Testis (tissue), 3 donors: ENCODE measurements around the gene RET. TPM values are rescaled to one million over a fixed set of nuclear protein-coding genes. Genes with fewer than 3 reads are reported as not detected.

Source experiments
- DNase-seq: peaks from one replicate; pipeline ENCODE4 v3.0.0-alpha.2; 2019
- H3K27ac ChIP-seq, 2 donors: fragments of 200-600 bp; sonication (generic); one replicate each; pipeline ENCODE4 v1.5.1; 2019
- H3K27me3 ChIP-seq: fragments of 200-600 bp; sonication (generic); one replicate; pipeline ENCODE4 v1.5.1; 2019
- H3K36me3 ChIP-seq: fragments of 200-600 bp; sonication (generic); one replicate; pipeline ENCODE4 v1.5.1; 2017; ENCODE audit warnings: low read depth; ENCODE audit errors: missing control alignments
- H3K4me1 ChIP-seq: fragments of 200-600 bp; sonication (generic); one replicate; pipeline ENCODE4 v1.5.1; 2019
- H3K4me3 ChIP-seq, 2 donors: fragments of 200-600 bp; sonication (generic); one replicate each; pipeline ENCODE4 v1.5.1; 2017 to 2019
- H3K9me3 ChIP-seq: fragments of 200-600 bp; sonication (generic); one replicate; pipeline ENCODE4 v1.5.1; 2017
- CTCF ChIP-seq, 3 experiments: fragments of 450-650 bp in 2 of 3; fragments of 200-600 bp in 1 of 3; sonication (generic) in 1 of 3; IDR thresholded peaks; one replicate each; pipeline ENCODE4 v1.5.1; 2016 to 2019; ENCODE audit warnings: antibody characterized with exemption in 3 of 3, mild to moderate bottlenecking in 2 of 3, moderate library complexity in 1 of 3
- POLR2A ChIP-seq: fragments of 450-650 bp; IDR thresholded peaks from one replicate; pipeline ENCODE4 v1.6.1; 2017; ENCODE audit warnings: antibody characterized with exemption, mild to moderate bottlenecking, moderate library complexity
- WGBS, 2 donors: methylation state at CpG; one replicate each; pipeline ENCODE4 v1.1.5; 2018; 5-methylcytosine and 5-hydroxymethylcytosine counted together
- intact Hi-C: fragments of 100-400 bp; cut with DNase I; formaldehyde crosslinking; loops from one replicate; pipeline ENCODE4 v1.15.1; 2023; ENCODE audit warnings: low total_unique reads
- polyA plus RNA-seq: library from polyadenylated mRNA; stranded (reverse); fragments of 350-450 nt; fragmentation: Illumina TruSeq; extraction: RNeasy Lipid Tissue Mini Kit (QIAGEN cat#74804); gene quantifications from one replicate; pipeline ENCODE4 v1.2.3, GENCODE V29; 2014; ENCODE audit warnings: low read depth, low replicate concordance; ENCODE audit not compliant: insufficient read depth
- total RNA-seq, 2 donors: library from RNA; depleted of rRNA; stranded (reverse); fragments of >200 nt; gene quantifications; one replicate each; pipeline ENCODE4 v1.2.3, GENCODE V29; 2016

RET gene
- total and polyA plus RNA-seq, 3 donors from 2014 or later = 5.1 to 9.5 (median 7.3) TPM

- Histone ChIP-seq H3K4me1 (no peaks in the 10 kb centered on the region), H3K36me3 (no peaks in the 10 kb centered on the region), H3K9me3 (no peaks in the 10 kb centered on the region), H3K27me3 (no peaks in the 10 kb centered on the region), H3K27ac (no peak overlapping the region), H3K4me3 (no peak overlapping the region)
- no peak for TF ChIP-seq CTCF (IDR thresholded peaks at IDR 0.05)
- TF ChIP-seq POLR2A = no peak
- intact Hi-C loops = no loop called here
- 39 to 69% methylated on average over 3 to 14 of the region's 14 CpGs for WGBS, 2 donors
- DNase-seq = no peak
These were observed 1.5 kb downstream of the RET start for GRCh38 chr10:43078175-43078985.

DNA sequence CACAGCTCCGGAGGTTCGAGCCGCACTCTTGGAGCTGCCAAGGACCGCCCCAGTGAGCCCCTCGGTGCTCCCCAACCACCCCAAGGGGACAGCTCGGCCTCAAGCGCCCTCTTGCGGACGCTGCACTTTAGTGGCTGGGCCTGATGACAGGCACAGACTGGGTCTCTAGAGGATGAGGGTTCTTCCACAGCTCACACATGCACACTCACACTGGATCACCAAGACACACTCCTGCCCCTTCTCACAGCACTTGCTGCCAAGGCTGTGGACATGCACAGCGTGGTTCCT is 2.1 kb downstream of the RET start:
- Histone ChIP-seq H3K36me3 (no peaks in the 10 kb centered on the region), H3K27ac (no peak overlapping the region), H3K27me3 (no peaks in the 10 kb centered on the region), H3K9me3 (no peaks in the 10 kb centered on the region), H3K4me1 (no peaks in the 10 kb centered on the region), H3K4me3 (no peak overlapping the region)
- WGBS, 2 donors = 57% methylated on average over 10 of the region's 10 CpGs; no CpG with 5 or more reads in 1 of the 2 donors
- intact Hi-C loops = no loop called here
- peak in 2 of 3 experiments; percentile 32 to 43 for TF ChIP-seq CTCF (IDR thresholded peaks at IDR 0.05)
- no peak for TF ChIP-seq POLR2A
- peak; percentile 48 for DNase-seq

GRCh38 chr10:43079856-43080255 is 3.0 kb downstream of the RET start:
- DNase-seq = no peak
- WGBS, 2 donors = 68 to 82% methylated on average over 3 of the region's 3 CpGs

GRCh38 chr10:43082087-43082486 is 5.2 kb downstream of the RET start:
- Histone ChIP-seq H3K9me3 (no peaks in the 10 kb centered on the region), H3K36me3 (no peaks in the 10 kb centered on the region), H3K4me3 (no peak overlapping the region), H3K4me1 (no peaks in the 10 kb centered on the region), H3K27me3 (no peaks in the 10 kb centered on the region), H3K27ac (no peak overlapping the region)
- intact Hi-C loops = no loop called here
- WGBS, 2 donors = 80% methylated on average over 3 of the region's 4 CpGs; no CpG with 5 or more reads in 1 of the 2 donors
- no peak for DNase-seq
- TF ChIP-seq CTCF (IDR thresholded peaks at IDR 0.05) (no peak), POLR2A (no peak)

More at GRCh38 chr10:43079856-43080255, 3.0 kb downstream of the RET start:
- intact Hi-C loops = no loop called here
- no peak for TF ChIP-seq POLR2A
- no peaks in the 10 kb centered on the region for H3K27me3 ChIP-seq
- no peaks in the 10 kb centered on the region for H3K9me3 ChIP-seq
- no peaks in the 10 kb centered on the region for H3K4me1 ChIP-seq
- H3K27ac ChIP-seq = no peak overlapping the region
- no peak overlapping the region for H3K4me3 ChIP-seq
- no peaks in the 10 kb centered on the region for H3K36me3 ChIP-seq

GRCh38 chr10:43082746-43083145 is 5.9 kb downstream of the RET start:
- H3K27ac ChIP-seq = no peak overlapping the region
- TF ChIP-seq POLR2A (no peak), CTCF (IDR thresholded peaks at IDR 0.05) (no peak)
- no peaks in the 10 kb centered on the region for H3K36me3 ChIP-seq
- 73 to 82% methylated on average over 4 to 7 of the region's 7 CpGs for WGBS, 2 donors
- intact Hi-C loops = no loop called here
- no peaks in the 10 kb centered on the region for H3K4me1 ChIP-seq
- DNase-seq = no peak
- H3K4me3 ChIP-seq = no peak overlapping the region
- no peaks in the 10 kb centered on the region for H3K9me3 ChIP-seq
- H3K27me3 ChIP-seq = no peaks in the 10 kb centered on the region
